Testis (tissue), 2 donors: ENCODE results near the gene PRR16.

Source experiments
- POLR2A ChIP-seq: fragments of 450-650 bp; IDR thresholded peaks from one replicate; pipeline ENCODE4 v1.6.1; 2017; ENCODE audit warnings: antibody characterized with exemption, mild to moderate bottlenecking, moderate library complexity
- TF ChIP-seq, protein P1 (sequence below), 3 experiments: fragments of 450-650 bp in 2 of 3; fragments of 200-600 bp in 1 of 3; sonication (generic) in 1 of 3; IDR thresholded peaks; one replicate each; pipeline ENCODE4 v1.5.1; 2016 to 2019; ENCODE audit warnings: antibody characterized with exemption in 3 of 3, mild to moderate bottlenecking in 2 of 3, moderate library complexity in 1 of 3

DNA sequence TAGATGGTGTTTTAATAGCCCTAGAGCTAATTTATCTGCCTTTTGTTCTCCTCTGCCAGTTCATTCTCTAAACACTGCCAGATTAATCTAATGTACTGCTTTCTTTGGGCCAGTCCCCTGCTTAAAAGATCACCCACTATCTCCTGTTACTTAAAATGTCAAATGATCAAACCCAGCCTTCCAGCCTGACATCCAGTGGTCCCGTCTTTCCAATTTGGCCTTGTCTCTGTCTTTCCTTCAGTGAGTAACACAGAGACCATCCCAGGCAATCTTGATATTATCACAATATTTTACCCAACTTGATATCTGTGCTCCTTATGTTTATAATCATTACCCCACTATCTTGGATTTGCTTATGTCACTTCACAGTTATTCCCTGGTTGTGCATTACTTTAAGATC lies 12.0 kb downstream of the PRR16 start:
- TF ChIP-seq, protein P1, sequence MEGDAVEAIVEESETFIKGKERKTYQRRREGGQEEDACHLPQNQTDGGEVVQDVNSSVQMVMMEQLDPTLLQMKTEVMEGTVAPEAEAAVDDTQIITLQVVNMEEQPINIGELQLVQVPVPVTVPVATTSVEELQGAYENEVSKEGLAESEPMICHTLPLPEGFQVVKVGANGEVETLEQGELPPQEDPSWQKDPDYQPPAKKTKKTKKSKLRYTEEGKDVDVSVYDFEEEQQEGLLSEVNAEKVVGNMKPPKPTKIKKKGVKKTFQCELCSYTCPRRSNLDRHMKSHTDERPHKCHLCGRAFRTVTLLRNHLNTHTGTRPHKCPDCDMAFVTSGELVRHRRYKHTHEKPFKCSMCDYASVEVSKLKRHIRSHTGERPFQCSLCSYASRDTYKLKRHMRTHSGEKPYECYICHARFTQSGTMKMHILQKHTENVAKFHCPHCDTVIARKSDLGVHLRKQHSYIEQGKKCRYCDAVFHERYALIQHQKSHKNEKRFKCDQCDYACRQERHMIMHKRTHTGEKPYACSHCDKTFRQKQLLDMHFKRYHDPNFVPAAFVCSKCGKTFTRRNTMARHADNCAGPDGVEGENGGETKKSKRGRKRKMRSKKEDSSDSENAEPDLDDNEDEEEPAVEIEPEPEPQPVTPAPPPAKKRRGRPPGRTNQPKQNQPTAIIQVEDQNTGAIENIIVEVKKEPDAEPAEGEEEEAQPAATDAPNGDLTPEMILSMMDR (IDR thresholded peaks at IDR 0.05): no peak
- TF ChIP-seq POLR2A: no peak
